Sciatic nerve (tissue), 2 donors: ENCODE measurements around the gene SPDEF. TPM values are rescaled to one million over a fixed set of nuclear protein-coding genes. Genes with fewer than 3 reads are reported as not detected.
A peak's percentile ranks its signal among the peaks of the same experiment; 100 is the strongest.

Experiments used
- ATAC-seq: fragments of 200-7000 bp; cut with Tn5 transposase; one replicate; pipeline ENCODE4 v1.9.1; 2020; ENCODE audit warnings: mild to moderate bottlenecking, moderate library complexity
- DNase-seq: peaks from one replicate; pipeline ENCODE4 v3.0.0-alpha.2; 2020; ENCODE audit warnings: low spot score
- intact Hi-C: fragments of 100-400 bp; cut with DNase I; formaldehyde crosslinking; loops from one replicate; pipeline ENCODE4 v1.14.2; 2022
- total RNA-seq: library from RNA; stranded (reverse); fragmentation: NEBNext Ultra II Directional; extraction: Animal tissue kit (Norgen Biotek cat#: 25700); gene quantifications from one replicate; pipeline ENCODE4 v1.2.1, GENCODE V29; 2021
- donor health status: DM: no; HTN: no; CAD: no.
- donor health status: DM: no; HTN: no; CAD: no.

The SPDEF gene
- total RNA-seq, 1 donor from 2014 or later = not detected

DNA sequence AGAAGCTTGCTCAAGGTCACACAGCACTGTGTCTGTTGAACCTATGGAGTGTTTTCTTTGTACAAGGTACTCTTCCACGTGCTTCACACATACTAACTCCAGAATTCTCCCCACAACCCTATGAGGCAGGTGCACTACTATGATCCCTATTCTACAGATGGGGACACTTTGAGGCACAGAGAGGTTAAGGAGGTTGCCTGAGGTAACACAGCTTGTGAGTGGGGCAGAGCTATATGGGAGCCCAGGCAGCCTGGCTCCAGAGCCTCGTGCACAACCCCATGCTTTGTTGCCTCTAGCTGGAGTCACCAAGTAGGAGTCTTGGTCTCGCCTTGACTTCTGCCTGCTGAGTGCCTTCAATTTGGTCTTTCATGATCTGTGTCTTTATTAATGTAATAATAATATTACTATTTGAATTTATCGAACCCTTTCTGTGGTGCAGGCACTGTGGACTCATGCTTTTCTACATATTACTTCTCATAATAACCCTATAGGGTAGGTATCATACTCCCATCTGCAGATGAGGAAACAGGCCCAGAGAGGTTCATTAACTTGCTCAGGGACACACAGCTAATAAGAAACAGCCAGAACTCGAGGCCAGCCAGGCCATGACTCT lies 13.3 kb upstream of the SPDEF start:
- DNase-seq (no peak), ATAC-seq (no peak)
- intact Hi-C loops = no loop called here

- intact Hi-C loops = no loop called here
- DNase-seq (no peak), ATAC-seq (no peak)
These were observed 12.4 kb upstream of the SPDEF start for GRCh38 chr6:34568341-34569201.

DNA sequence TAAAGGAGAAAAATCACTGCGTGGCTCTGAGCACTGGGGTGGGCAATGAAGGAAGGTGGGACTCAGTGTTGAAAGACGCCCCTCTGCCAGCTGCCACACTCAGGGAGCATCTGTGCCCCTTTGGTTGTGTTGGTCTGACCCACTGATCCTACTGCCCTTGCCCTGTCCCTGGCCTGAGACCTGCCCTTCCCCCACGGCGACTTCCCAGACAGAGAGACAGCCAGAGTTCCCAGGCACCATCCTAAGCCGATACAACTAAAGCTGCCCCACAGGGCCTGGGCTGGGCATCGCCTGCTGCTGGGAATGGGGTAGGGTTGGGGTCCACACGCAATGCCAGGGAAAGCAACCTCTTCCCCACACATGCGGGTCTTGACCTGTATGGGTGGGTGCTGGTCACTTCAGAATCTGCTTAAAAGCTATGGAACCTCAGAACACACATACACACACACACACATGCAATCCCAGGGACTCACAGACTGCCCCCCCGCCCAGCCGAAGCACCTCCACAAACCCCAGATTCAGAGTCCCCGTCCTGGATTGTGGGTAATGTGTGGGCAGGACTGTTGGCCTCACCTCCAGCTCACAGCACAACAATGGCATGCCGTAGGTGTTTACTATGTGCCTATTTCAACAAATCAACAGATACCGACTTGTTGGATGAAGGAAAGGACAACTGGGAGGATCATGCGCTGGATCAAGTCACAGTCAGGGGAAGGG lies 10.9 kb upstream of the SPDEF start:
- ATAC-seq (no peak), DNase-seq (no peak)
- intact Hi-C loops = no loop called here

- DNase-seq = no peak
- intact Hi-C loops = no loop called here
- ATAC-seq = no peak
These were observed 9.6 kb upstream of the SPDEF start for GRCh38 chr6:34565722-34566137.

- intact Hi-C loops = no loop called here
These were observed 8.1 kb upstream of the SPDEF start for GRCh38 chr6:34564181-34564580.

GRCh38 chr6:34563513-34563870 lies 7.4 kb upstream of the SPDEF start:
- intact Hi-C loops = no loop called here
- no peak for ATAC-seq
- no peak for DNase-seq

More at GRCh38 chr6:34564181-34564580, 8.1 kb upstream of the SPDEF start:
- DNase-seq = no peak
- ATAC-seq = no peak

GRCh38 chr6:34562861-34563512 lies 6.9 kb upstream of the SPDEF start:
- intact Hi-C loops = no loop called here
- no peak for DNase-seq
- peak; percentile 15 for ATAC-seq

- DNase-seq (no peak), ATAC-seq (no peak)
- intact Hi-C loops = no loop called here
These were observed 6.2 kb upstream of the SPDEF start for GRCh38 chr6:34562350-34562749.

GRCh38 chr6:34561227-34561530 lies 5.0 kb upstream of the SPDEF start:
- DNase-seq (no peak), ATAC-seq (no peak)
- intact Hi-C loops = no loop called here

- intact Hi-C loops = no loop called here
- peak; percentile 27 for ATAC-seq
These were observed 4.5 kb upstream of the SPDEF start for GRCh38 chr6:34560366-34561226.

DNA sequence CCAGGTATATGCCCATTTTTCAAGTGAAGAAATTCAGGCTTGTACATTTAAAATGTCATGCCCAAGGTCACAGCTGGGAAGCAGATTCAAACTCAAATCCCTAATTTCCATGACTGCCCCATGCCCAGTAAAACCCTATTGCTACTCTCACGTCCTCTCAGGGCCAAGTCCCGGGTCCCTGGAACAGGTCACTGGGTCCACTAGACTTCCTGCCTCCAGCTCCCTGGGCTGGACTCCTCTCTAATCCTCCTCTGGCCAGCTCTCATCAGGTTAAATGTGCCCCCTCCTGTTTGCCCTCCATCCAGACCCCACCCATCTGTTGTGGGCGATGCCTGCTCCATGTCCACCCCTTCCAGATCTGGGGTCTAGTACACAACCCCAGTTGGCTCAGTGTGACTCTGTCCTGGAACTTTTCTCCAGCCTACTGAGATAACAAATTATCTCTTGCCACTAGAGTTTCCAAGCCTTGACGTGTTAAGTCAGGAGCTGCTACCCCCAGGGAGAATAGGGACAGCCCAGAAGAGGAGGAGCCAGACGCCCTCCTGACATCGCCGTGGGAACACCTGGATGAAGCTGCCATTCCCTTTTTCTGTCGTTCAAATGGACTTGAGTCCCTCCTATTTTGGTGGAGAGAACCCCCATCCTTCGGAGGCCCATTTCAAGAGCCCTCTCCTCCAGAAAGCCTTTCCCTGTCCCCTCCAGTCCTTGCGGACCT lies 3.7 kb upstream of the SPDEF start:
- DNase-seq (no peak), ATAC-seq (no peak)
- intact Hi-C loops = no loop called here

More at GRCh38 chr6:34560366-34561226, 4.5 kb upstream of the SPDEF start:
- no peak for DNase-seq

DNA sequence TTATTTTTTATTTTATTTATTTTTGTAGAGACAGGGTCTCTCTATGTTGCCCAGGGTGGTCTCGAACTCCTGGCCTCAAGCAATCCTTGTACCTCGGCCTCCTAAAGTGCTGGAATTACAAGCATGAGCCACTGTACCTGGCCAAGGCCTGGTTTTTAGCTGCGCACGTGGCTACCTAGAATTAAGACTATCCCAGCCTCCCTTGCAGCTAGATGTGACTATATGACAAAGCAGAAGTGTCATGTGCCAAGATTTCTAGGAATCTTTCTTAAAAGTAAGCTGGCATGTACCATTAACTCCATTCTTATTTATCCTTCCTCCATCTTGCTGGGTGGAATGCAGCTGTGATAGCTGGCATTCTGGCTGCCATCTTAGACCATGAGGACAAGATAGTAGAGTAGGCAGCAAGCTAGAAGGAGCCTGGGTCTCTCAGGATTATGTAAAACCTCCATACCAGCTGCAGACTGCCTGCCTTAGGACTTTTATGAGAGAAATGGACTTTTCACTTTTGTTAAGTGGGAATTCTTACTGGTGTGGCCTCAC lies 2.1 kb upstream of the SPDEF start:
- intact Hi-C loops = no loop called here
- no peak for DNase-seq
- ATAC-seq = no peak

GRCh38 chr6:34557228-34557627 lies 1.1 kb upstream of the SPDEF start:
- intact Hi-C loops = no loop called here
- ATAC-seq (no peak), DNase-seq (no peak)

- DNase-seq (no peak), ATAC-seq (no peak)
- intact Hi-C loops = no loop called here
These were observed 364 bp upstream of the SPDEF start for GRCh38 chr6:34556493-34556892.

DNA sequence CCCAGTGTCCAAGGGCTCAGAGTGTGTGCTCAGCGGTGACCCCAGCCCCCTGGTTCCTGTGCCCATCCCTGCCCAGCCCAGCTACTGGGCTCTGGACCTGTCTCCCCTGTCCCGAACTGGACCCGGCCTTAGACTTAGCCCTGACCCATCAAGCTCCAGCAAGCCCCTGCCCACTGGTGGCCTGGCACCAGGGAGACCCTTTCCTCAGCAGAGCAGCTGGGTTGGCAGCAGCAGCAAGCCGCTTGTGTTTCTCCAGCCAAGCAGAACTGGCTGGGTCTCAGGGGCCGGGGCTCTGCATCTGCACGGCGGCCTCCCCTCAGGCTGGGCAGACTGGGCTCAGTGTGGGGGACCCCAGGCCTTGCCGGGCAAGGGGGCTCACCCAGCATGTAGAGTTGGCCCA lies 801 bp downstream of the SPDEF start:
- intact Hi-C loops = no loop called here
- ATAC-seq (no peak), DNase-seq (no peak)

DNA sequence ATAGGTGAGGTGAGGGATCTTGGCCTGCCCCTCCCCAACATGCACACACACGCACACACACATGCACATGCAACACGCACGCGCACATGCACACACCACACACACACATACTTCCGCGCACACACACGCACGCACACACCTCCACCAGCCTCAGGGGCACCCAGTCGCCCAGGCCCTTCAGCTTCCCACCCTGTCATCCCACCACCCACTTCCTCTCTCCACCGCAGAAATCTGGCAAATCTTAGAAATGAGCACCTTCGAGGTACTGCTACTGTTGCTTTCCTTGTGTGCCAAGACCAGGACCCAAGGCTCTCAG lies 1.2 kb downstream of the SPDEF start:
- ATAC-seq (no peak), DNase-seq (no peak)
- intact Hi-C loops = no loop called here

DNA sequence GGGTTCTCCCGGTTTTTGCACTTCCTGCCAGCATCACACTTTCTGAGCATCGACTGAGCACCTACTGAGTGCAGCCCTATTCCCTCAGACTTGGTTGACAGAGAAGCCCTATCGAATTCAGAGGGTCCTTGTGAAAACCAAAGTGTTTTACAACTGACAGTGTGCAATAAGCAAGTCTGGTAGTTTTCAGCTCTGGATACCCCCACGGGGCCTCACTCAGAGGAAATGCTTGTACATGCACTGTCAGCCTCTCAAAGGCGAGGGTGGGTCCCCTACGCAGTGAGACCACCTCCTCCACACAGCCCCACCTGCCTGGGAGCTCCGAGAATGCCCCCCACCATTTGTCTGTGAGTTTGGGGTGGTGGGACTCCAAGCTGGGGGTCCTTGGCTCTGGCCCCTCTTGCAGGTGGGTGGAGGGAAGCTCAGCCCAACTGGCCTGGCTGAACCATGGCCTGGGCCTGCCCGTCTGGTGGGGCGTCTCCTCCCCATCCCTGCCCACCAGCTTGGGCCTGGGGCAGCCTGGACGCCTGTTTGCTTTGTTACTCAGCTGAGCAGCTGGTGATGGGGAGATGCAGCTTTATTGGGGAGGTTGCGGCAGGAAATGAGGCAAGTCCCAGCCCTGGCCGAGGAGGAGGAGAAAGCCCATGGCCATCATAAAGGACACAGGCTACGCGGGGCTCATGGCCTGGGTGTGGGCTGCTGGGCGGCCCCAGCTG lies 1.7 kb downstream of the SPDEF start:
- DNase-seq (no peak), ATAC-seq (no peak)
- intact Hi-C loops = no loop called here

- ATAC-seq = no peak
- no peak for DNase-seq
- intact Hi-C loops = no loop called here
These were observed 2.4 kb downstream of the SPDEF start for GRCh38 chr6:34553750-34554149.
